GM12878 (cell line): Measurements from ENCODE around the gene CAMTA1. TPM values are rescaled to one million over a fixed set of nuclear protein-coding genes. Genes with fewer than 3 reads are reported as not detected.

Experiments
- ATAC-seq: fragments of 200-7000 bp; cut with Tn5 transposase; 3 replicates; pipeline ENCODE4 v1.9.1; 2020; ENCODE audit warnings: mild to moderate bottlenecking, moderate library complexity
- BruUV-seq: library from RNA; stranded (reverse); fragments of 400-500 nt; replicated peaks from 2 replicates; lab custom pipeline; 2021; lab: Mats Ljungman, UMichigan
- CTCF ChIA-PET: fragments of 300-600 bp; sonication (Branson Sonifier 250); formaldehyde crosslinking; extraction: SDS; loops from one replicate; lab custom pipeline; 2021; ENCODE audit warnings: inconsistent platforms; lab: Yijun Ruan, JAX
- POLR2A ChIA-PET: fragments of 350-600 bp; formaldehyde crosslinking; extraction: SDS; loops from one replicate; lab custom pipeline; 2021; ENCODE audit warnings: inconsistent platforms; lab: Charles Lee
- RAD21 ChIA-PET: fragments of 300-600 bp; sonication (Branson Sonifier 250); formaldehyde crosslinking; loops from one replicate; lab custom pipeline; 2023; ENCODE audit warnings: antibody characterized with exemption; ENCODE audit not compliant: unreplicated experiment; lab: Charles Lee
- SMC1A ChIA-PET: fragments of 300-600 bp; sonication (Branson Sonifier 250); formaldehyde crosslinking; loops from one replicate; lab custom pipeline; 2023; ENCODE audit not compliant: unreplicated experiment, uncharacterized antibody; lab: Charles Lee
- DNase-seq: peaks from one replicate; pipeline ENCODE4 v3.0.0-alpha.2; 2011; ENCODE audit warnings: low read depth, low spot score
- FAIRE-seq: peaks from 3 replicates; lab custom pipeline; 2011; peaks lifted over from hg19 to GRCh38; lab: Jason Lieb, UNC
- H2AFZ ChIP-seq: 2 replicates; pipeline ENCODE4 v1.6.0; 2011; ENCODE audit warnings: low read depth, low read length, control low read depth; ENCODE audit not compliant: control insufficient read depth
- H3K27ac ChIP-seq: 2 replicates; pipeline ENCODE4 v1.5.1; 2011; ENCODE audit warnings: control low read depth; ENCODE audit not compliant: control insufficient read depth, insufficient read depth
- H3K27me3 ChIP-seq, 2 experiments: replicated peaks in 1 of 2; 2 replicates each; pipeline versions ENCODE4 v1.6.0 to v1.6.1; 2011; ENCODE audit warnings: low read length in 1 of 2; ENCODE audit not compliant: control insufficient read depth in 2 of 2, insufficient read depth in 2 of 2
- H3K36me3 ChIP-seq, 2 experiments: 2 replicates each; pipeline ENCODE4 v1.5.1; 2011; ENCODE audit warnings: low read length in 1 of 2; ENCODE audit not compliant: control insufficient read depth in 2 of 2, insufficient read depth in 2 of 2
- H3K4me1 ChIP-seq: 2 replicates; pipeline ENCODE4 v1.6.1; 2011; ENCODE audit warnings: mild to moderate bottlenecking, low read length, moderate library complexity, mixed read lengths; ENCODE audit not compliant: control insufficient read depth, insufficient read depth
- H3K4me2 ChIP-seq: 2 replicates; pipeline ENCODE4 v1.6.0; 2011; ENCODE audit warnings: control low read depth; ENCODE audit not compliant: control insufficient read depth, insufficient read depth
- H3K4me3 ChIP-seq: fragments of 200-600 bp; sonication (generic); 2 replicates; pipeline ENCODE4 v1.5.1; 2016
- H3K79me2 ChIP-seq: 2 replicates; pipeline ENCODE4 v1.6.0; 2011; ENCODE audit warnings: low read length; ENCODE audit not compliant: control insufficient read depth, insufficient read depth
- H3K9ac ChIP-seq: 2 replicates; pipeline ENCODE4 v1.8.0; 2011; ENCODE audit warnings: low read length, control low read depth, mixed read lengths; ENCODE audit not compliant: control insufficient read depth, insufficient read depth
- H3K9me3 ChIP-seq: replicated peaks from 3 replicates; pipeline ENCODE4 v1.5.1; 2011; ENCODE audit warnings: mild to moderate bottlenecking, low read length; ENCODE audit not compliant: control insufficient read depth, insufficient read depth
- H4K20me1 ChIP-seq: 2 replicates; pipeline ENCODE4 v1.6.0; 2011; ENCODE audit not compliant: control insufficient read depth, insufficient read depth
- CHD1 ChIP-seq: IDR thresholded peaks from 2 replicates; pipeline ENCODE4 v1.6.1; 2012; ENCODE audit warnings: low read depth, low read length, improper control_type of control experiment
- EP300 ChIP-seq, 2 experiments: fragments of 150-350 bp in 1 of 2; IDR thresholded peaks; 2 replicates each; pipeline ENCODE4 v1.6.1; 2011 to 2012; ENCODE audit warnings: low read depth in 2 of 2, low read length in 2 of 2, borderline replicate concordance in 1 of 2, improper control_type of control experiment in 1 of 2, inconsistent platforms in 1 of 2; ENCODE audit not compliant: control insufficient read depth in 1 of 2
- ESRRA ChIP-seq: IDR thresholded peaks from 2 replicates; pipeline ENCODE4 v1.6.1; 2012; ENCODE audit warnings: mild to moderate bottlenecking, low read length, improper control_type of control experiment
- MEF2A ChIP-seq: IDR thresholded peaks from 2 replicates; pipeline ENCODE4 v1.6.1; 2011; ENCODE audit warnings: low read depth, mild to moderate bottlenecking, low read length, moderate library complexity; ENCODE audit not compliant: insufficient read depth
- NFYB ChIP-seq: IDR thresholded peaks from 2 replicates; pipeline ENCODE4 v1.6.1; 2011; ENCODE audit warnings: low read depth, mild to moderate bottlenecking, low read length, improper control_type of control experiment, moderate library complexity; ENCODE audit not compliant: insufficient read depth
- NRF1 ChIP-seq: conservative IDR thresholded peaks from 2 replicates; pipeline ENCODE4 v1.6.1; 2011; ENCODE audit warnings: mild to moderate bottlenecking, low read depth, low read length, improper control_type of control experiment
- RBBP5 ChIP-seq: fragments of 200-600 bp; sonication (generic); conservative IDR thresholded peaks from 2 replicates; pipeline ENCODE4 v1.6.1; 2016
- SRF ChIP-seq, 2 experiments: IDR thresholded peaks; 2 replicates each; pipeline ENCODE4 v1.6.1; 2011; ENCODE audit warnings: low read depth in 2 of 2, low read length in 2 of 2, mild to moderate bottlenecking in 1 of 2, moderate library complexity in 1 of 2
- whole genome bisulfite sequencing: methylation state at CpG from one replicate; pipeline ENCODE4 v1.1.6; 2016; ENCODE audit warnings: low lambda C conversion rate; ENCODE audit not compliant: insufficient replicate concordance, insufficient coverage; ENCODE audit errors: missing lambda C conversion rate; 5-methylcytosine and 5-hydroxymethylcytosine counted together
- in situ Hi-C: fragments of 300-500 bp; cut with MboI; formaldehyde crosslinking; loops from 9 replicates; pipeline ENCODE4 v1.14.3; 2018; ENCODE audit warnings: mixed read lengths
- intact Hi-C: fragments of 100-400 bp; cut with micrococcal nuclease; formaldehyde crosslinking; loops from one replicate; pipeline ENCODE4 v1.14.2; 2022; ENCODE audit not compliant: unreplicated experiment
- polyA plus RNA-seq, 11 experiments: library from polyadenylated mRNA; depleted of rRNA in 4 of 11; unstranded in 6 of 11; stranded (reverse) in 5 of 11; fragments of >200 nt; fragmentation: Nextera tagmentation in 4 of 11; fragmentation: Illumina TruSeq in 1 of 11; extraction: Ambion mirVana in 4 of 11; extraction: Trizol in 1 of 11; gene quantifications; 1 replicate in 1 of 11; 2 replicates in 10 of 11; pipeline versions ENCODE4 v1.2.1 to v1.2.3, GENCODE V29; 2011 to 2016; ENCODE audit warnings: inconsistent platforms in 2 of 11, missing spikeins in 2 of 11, low read depth in 1 of 11
- total RNA-seq, 4 experiments: library from RNA; depleted of rRNA in 3 of 4; stranded (reverse); fragments of >200 nt in 3 of 4; fragmentation: Illumina TruSeq in 1 of 4; extraction: Trizol in 1 of 4; gene quantifications; 2 replicates each; pipeline versions ENCODE4 v1.2.1 to v1.2.3, GENCODE V29; 2013 to 2021
- TF ChIP-seq, protein P1 (sequence below): fragments of 450-650 bp; IDR thresholded peaks from 2 replicates; pipeline ENCODE4 v1.6.1; 2017; ENCODE audit warnings: mild to moderate bottlenecking, moderate library complexity
- TF ChIP-seq, protein P2 (sequence below): fragments of 450-650 bp; IDR thresholded peaks from 2 replicates; pipeline ENCODE4 v1.6.1; 2017; ENCODE audit warnings: antibody characterized with exemption, mild to moderate bottlenecking, moderate library complexity

Gene CAMTA1
- total and polyA plus RNA-seq, 10 of the 15 experiments (the other 5 are each of a cell fraction or from before 2014, with no cell fraction given), result 37.7 to 148 (median 76.4) TPM

DNA sequence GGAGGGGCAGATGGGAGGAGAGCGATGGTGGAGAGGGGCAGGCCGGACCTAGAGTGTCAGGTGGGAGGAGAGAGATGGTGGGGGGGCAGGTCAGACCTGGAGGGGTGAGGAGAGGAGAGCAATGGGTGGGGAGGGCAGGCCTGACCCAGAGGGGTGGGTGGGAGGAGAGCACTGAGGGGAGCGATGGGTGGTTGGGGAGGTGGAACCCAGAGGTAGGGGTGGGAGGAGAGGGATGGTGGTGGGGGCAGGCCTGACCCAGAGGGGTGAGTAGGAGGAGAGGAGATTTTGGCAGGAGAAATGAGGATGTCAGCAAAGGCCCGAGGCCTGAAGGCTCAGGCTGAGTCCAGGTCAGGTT lies 828.6 kb downstream of the CAMTA1 start (continued):
- no peak for TF ChIP-seq NFYB
- no peak for TF ChIP-seq NRF1
- no peak for TF ChIP-seq CHD1
- TF ChIP-seq RBBP5, result no peak
- TF ChIP-seq ESRRA, result no peak
- TF ChIP-seq MEF2A, result no peak
- TF ChIP-seq, protein P1, sequence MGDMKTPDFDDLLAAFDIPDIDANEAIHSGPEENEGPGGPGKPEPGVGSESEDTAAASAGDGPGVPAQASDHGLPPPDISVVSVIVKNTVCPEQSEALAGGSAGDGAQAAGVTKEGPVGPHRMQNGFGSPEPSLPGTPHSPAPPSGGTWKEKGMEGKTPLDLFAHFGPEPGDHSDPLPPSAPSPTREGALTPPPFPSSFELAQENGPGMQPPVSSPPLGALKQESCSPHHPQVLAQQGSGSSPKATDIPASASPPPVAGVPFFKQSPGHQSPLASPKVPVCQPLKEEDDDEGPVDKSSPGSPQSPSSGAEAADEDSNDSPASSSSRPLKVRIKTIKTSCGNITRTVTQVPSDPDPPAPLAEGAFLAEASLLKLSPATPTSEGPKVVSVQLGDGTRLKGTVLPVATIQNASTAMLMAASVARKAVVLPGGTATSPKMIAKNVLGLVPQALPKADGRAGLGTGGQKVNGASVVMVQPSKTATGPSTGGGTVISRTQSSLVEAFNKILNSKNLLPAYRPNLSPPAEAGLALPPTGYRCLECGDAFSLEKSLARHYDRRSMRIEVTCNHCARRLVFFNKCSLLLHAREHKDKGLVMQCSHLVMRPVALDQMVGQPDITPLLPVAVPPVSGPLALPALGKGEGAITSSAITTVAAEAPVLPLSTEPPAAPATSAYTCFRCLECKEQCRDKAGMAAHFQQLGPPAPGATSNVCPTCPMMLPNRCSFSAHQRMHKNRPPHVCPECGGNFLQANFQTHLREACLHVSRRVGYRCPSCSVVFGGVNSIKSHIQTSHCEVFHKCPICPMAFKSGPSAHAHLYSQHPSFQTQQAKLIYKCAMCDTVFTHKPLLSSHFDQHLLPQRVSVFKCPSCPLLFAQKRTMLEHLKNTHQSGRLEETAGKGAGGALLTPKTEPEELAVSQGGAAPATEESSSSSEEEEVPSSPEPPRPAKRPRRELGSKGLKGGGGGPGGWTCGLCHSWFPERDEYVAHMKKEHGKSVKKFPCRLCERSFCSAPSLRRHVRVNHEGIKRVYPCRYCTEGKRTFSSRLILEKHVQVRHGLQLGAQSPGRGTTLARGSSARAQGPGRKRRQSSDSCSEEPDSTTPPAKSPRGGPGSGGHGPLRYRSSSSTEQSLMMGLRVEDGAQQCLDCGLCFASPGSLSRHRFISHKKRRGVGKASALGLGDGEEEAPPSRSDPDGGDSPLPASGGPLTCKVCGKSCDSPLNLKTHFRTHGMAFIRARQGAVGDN, result no peak

DNA sequence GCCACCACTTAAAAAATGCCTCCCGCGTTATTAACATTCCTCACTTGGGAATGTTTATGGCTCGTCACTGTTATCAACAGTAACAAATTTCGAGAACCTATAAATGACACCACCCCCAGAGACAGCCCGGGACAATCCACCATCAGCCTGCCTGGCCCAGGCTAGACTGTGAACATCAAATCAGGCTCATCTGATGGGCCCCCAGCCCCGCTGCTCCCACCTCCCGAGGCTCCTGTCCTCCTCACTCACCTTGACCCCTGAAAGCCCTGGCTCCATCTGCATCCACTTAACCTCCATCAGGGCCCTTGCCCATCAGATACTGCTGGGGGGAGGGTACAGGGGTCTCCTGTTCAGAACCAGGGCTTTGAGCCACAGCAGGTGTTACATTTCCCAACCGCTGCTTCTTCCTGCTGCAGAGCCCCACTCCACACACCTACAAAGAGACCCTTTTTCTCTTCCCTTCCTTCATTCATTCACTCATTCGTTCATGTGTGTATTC lies 829.4 kb downstream of the CAMTA1 start:
- H2AFZ ChIP-seq, result no peak overlapping the region
- BruUV-seq, result no TSS peak
- H3K9me3 ChIP-seq, result no peaks in the 10 kb centered on the region
- RAD21 ChIA-PET, result no interaction called here
- no peaks in the 10 kb centered on the region for H4K20me1 ChIP-seq
- CTCF ChIA-PET, result no interaction called here
- ATAC-seq (no peak), DNase-seq (no peak), FAIRE-seq (no peak)
- in situ Hi-C loops, result no loop called here
- no peak overlapping the region for H3K4me2 ChIP-seq
- no peak overlapping the region for H3K4me3 ChIP-seq
- POLR2A ChIA-PET, result no interaction called here
- intact Hi-C loops, result no loop called here
- 24% methylated on average over 9 of the region's 9 CpGs for WGBS
- no peaks in the 10 kb centered on the region for H3K79me2 ChIP-seq
- H3K27me3 ChIP-seq, result no peaks in the 10 kb centered on the region
- H3K27ac ChIP-seq, result no peak overlapping the region
- SMC1A ChIA-PET, result no interaction called here
- H3K4me1 ChIP-seq, result no peaks in the 10 kb centered on the region
- TF ChIP-seq EP300 (IDR thresholded peaks at IDR 0.05; ENCODE audit: borderline replicate concordance in 1 of 2, control insufficient read depth in 1 of 2, low read depth in 2 of 2, low read length in 2 of 2) (no peak), SRF (IDR thresholded peaks at IDR 0.05; ENCODE audit: low read depth in 2 of 2, low read length in 2 of 2) (no peak)
- TF ChIP-seq, protein P2, sequence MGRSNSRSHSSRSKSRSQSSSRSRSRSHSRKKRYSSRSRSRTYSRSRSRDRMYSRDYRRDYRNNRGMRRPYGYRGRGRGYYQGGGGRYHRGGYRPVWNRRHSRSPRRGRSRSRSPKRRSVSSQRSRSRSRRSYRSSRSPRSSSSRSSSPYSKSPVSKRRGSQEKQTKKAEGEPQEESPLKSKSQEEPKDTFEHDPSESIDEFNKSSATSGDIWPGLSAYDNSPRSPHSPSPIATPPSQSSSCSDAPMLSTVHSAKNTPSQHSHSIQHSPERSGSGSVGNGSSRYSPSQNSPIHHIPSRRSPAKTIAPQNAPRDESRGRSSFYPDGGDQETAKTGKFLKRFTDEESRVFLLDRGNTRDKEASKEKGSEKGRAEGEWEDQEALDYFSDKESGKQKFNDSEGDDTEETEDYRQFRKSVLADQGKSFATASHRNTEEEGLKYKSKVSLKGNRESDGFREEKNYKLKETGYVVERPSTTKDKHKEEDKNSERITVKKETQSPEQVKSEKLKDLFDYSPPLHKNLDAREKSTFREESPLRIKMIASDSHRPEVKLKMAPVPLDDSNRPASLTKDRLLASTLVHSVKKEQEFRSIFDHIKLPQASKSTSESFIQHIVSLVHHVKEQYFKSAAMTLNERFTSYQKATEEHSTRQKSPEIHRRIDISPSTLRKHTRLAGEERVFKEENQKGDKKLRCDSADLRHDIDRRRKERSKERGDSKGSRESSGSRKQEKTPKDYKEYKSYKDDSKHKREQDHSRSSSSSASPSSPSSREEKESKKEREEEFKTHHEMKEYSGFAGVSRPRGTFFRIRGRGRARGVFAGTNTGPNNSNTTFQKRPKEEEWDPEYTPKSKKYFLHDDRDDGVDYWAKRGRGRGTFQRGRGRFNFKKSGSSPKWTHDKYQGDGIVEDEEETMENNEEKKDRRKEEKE, result no peak
- no peaks in the 10 kb centered on the region for H3K36me3 ChIP-seq
- H3K9ac ChIP-seq, result no peak overlapping the region
